Naive thymus-derived CD8-positive, alpha-beta T cell (primary cell): ENCODE data around the gene AHCTF1. TPM values are rescaled to one million over a fixed set of nuclear protein-coding genes. Genes with fewer than 3 reads are reported as not detected.
A peak's percentile ranks its signal among the peaks of the same experiment; 100 is the strongest.
"Not testable (repeated sequence)": the region's sequence is repeated elsewhere in the genome, so short reads cannot be mapped to it uniquely, and the experiment has no call there.

Experiments
- ATAC-seq, 2 donors: fragments of 150-1000 bp; cut with Tn5 transposase in 1 of 2; sonication (Bioruptor Pico), chemical (Tn5 transposase) in 1 of 2; 1 replicate in 1 of 2; 2 replicates in 1 of 2; pipeline ENCODE4 v1.10.0; 2021; ENCODE audit warnings: mild to moderate bottlenecking in 2 of 2, moderate library complexity in 2 of 2
- POLR2A ChIA-PET: fragments of 350-600 bp; sonication (Branson Sonifier 250); formaldehyde crosslinking; loops from one replicate; lab custom pipeline; 2021; ENCODE audit warnings: antibody characterized with exemption; lab: Charles Lee
- DNase-seq, 10 donors: peaks; one replicate each; pipeline versions ENCODE4 v3.0.0 to v3.0.0-alpha.2; 2020 to 2022
- H3K27ac Mint-ChIP-seq, 10 donors: one replicate each; pipeline ENCODE4 v1.8.0; 2020 to 2022; ENCODE audit warnings: mild to moderate bottlenecking in 10 of 10, mixed read lengths in 10 of 10, moderate library complexity in 4 of 10, inconsistent platforms in 1 of 10
- H3K27me3 Mint-ChIP-seq, 5 donors: one replicate each; pipeline ENCODE4 v1.8.0; 2021 to 2022; ENCODE audit warnings: mixed read lengths in 5 of 5
- H3K36me3 Mint-ChIP-seq, 3 donors: one replicate each; pipeline ENCODE4 v1.8.0; 2020 to 2022; ENCODE audit warnings: mixed read lengths in 3 of 3, mild to moderate bottlenecking in 2 of 3, inconsistent platforms in 1 of 3
- H3K4me1 Mint-ChIP-seq, 4 donors: one replicate each; pipeline ENCODE4 v1.8.0; 2021 to 2022; ENCODE audit warnings: mixed read lengths in 4 of 4
- H3K4me3 Mint-ChIP-seq, 10 donors: one replicate each; pipeline ENCODE4 v1.8.0; 2020 to 2022; ENCODE audit warnings: mild to moderate bottlenecking in 10 of 10, mixed read lengths in 10 of 10, moderate library complexity in 6 of 10, inconsistent platforms in 1 of 10
- H3K9me3 Mint-ChIP-seq, 9 donors: one replicate each; pipeline ENCODE4 v1.8.0; 2020 to 2022; ENCODE audit warnings: mixed read lengths in 9 of 9, mild to moderate bottlenecking in 3 of 9, inconsistent platforms in 1 of 9, moderate library complexity in 1 of 9
- polyA plus RNA-seq, 3 donors: library from polyadenylated mRNA; unstranded; fragments of 300-500 nt; fragmentation: Illumina TruSeq; gene quantifications; one replicate each; pipeline ENCODE4 v1.2.3, GENCODE V29; 2021
- total RNA-seq, 8 experiments: library from RNA in 2 of 8; stranded (reverse) in 2 of 8; gene quantifications; one replicate each; pipeline ENCODE4 v1.2.3 and lab custom pipeline; 2021 to 2026

The AHCTF1 gene
- total and polyA plus RNA-seq, 5 experiments from 2014 or later, result 12.4 to 69.5 (median 20.2) TPM

DNA sequence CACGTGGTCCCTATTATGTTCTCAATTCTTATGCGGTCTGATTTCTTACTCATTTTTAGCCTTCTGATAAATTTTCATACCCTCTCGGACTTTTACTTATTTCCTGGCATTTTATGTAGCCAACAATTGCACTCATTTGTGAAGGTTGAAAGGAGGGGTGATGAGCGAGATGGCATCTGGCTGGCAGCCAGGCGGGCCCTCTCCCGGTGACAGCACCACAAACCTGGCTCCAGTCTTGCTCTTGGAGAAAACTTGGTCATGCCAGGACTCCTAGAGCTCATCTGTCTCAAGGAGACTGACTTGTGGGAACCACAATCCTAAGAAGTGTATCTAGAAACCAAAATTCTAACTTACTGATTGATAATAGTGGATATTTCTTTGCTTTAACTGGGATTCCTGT, 14.6 kb upstream of the AHCTF1 start:
- Mint-ChIP-seq H3K27me3 (peaks cover 0 to 1% (median 0%) of the 10 kb centered on the region in 5 donors), H3K4me3 (no peak overlapping the region), H3K27ac (no peak overlapping the region), H3K4me1 (peaks cover 0 to 2% (median under 1%) of the 10 kb centered on the region in 4 donors), H3K36me3 (no peaks in the 10 kb centered on the region), H3K9me3 (no peaks in the 10 kb centered on the region)
- DNase-seq (no peak), ATAC-seq (no peak)
- POLR2A ChIA-PET, result interaction anchor here (1.6 kb wide), 1 partner anchor 14 kb away, joined by 3 read pairs; the partner anchor contains the start of gene AHCTF1

DNA sequence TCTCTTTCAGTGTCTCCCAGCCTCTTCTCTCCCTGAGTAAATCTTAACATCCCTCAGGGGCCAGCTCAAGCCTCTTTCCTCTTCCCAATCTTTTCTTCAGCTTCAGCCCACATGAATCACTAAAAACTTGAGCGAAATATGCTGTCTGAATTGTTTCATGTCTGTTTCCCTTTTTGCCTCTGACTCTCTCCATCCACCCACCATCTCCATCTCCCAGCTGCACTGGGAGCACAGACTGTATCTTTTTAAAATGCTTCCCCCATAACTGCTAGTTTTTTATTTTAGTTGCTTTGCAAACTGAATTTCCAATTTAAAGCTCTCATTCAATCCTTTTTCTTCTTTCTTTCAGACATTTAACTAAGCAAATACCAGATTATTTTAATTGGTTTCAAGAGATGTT, 3.0 kb upstream of the AHCTF1 start:
- H3K36me3 Mint-ChIP-seq, result no peaks in the 10 kb centered on the region
- ATAC-seq (no peak), DNase-seq (no peak)
- no peaks in the 10 kb centered on the region for H3K27me3 Mint-ChIP-seq
- H3K4me3 Mint-ChIP-seq, result no peak overlapping the region
- peaks cover 7 to 23% (median 19%) of the 10 kb centered on the region in 4 donors for H3K4me1 Mint-ChIP-seq
- POLR2A ChIA-PET, result interaction anchor here (1.0 kb wide), 1 partner anchor 9 kb away, joined by 10 read pairs; no protein-coding TSS in a partner anchor
- no peaks in the 10 kb centered on the region for H3K9me3 Mint-ChIP-seq
- H3K27ac Mint-ChIP-seq, result no peak overlapping the region

DNA sequence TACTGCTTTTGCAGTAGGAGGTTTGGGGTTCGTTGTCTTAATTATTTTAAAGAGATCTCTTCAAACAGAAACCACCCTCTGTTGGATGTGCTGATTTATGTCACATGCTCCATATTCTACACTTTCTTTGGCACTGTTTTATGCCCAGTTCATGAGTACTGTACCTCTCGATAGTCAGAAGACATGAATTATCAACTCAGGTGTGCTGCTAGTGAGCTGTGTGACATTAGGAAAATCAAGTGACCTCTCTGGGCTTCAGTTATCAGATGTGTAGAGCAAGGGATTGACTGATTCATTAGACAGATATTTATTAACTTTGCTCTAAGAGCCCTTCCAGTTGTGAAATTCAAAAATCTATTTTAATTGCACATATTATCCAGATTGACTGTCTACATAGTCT, 2.1 kb upstream of the AHCTF1 start:
- H3K27ac Mint-ChIP-seq, result peak overlapping the region in 1 of 10 donors; percentile 47
- H3K9me3 Mint-ChIP-seq, result no peaks in the 10 kb centered on the region
- peaks cover 0 to 2% (median under 1%) of the 10 kb centered on the region in 3 donors for H3K36me3 Mint-ChIP-seq
- peak overlapping the region in 1 of 10 donors; percentile 12 for H3K4me3 Mint-ChIP-seq
- H3K4me1 Mint-ChIP-seq, result peaks cover 10 to 31% (median 27%) of the 10 kb centered on the region in 4 donors
- DNase-seq (no peak), ATAC-seq (no peak)
- H3K27me3 Mint-ChIP-seq, result no peaks in the 10 kb centered on the region
- POLR2A ChIA-PET, result no interaction called here

DNA sequence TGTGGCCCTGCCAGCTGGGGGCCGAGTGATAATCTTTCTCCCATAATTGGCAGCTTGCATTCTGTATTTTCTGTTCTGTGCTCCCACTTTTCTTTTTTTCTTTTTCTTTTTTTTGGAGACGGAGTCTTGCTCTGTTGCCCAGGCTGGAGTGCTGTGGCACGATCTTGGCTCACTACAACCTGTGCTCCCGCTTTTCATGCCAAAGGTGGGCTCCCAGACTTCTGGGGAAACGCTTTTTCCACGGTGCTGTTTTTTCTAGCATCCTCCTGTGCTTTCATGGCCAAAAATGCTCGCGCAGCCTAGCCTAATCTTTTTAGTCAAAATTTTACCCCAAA, 585 bp upstream of the AHCTF1 start:
- POLR2A ChIA-PET, result interaction anchor here (1.0 to 2.1 kb wide), 6 partner anchors 13 to 1894 kb away, joined by 3 to 8 read pairs (median 3); partner anchors contain the start of genes SH3BP5L and ZNF670
- no peak for DNase-seq
- no peaks in the 10 kb centered on the region for H3K9me3 Mint-ChIP-seq

DNA sequence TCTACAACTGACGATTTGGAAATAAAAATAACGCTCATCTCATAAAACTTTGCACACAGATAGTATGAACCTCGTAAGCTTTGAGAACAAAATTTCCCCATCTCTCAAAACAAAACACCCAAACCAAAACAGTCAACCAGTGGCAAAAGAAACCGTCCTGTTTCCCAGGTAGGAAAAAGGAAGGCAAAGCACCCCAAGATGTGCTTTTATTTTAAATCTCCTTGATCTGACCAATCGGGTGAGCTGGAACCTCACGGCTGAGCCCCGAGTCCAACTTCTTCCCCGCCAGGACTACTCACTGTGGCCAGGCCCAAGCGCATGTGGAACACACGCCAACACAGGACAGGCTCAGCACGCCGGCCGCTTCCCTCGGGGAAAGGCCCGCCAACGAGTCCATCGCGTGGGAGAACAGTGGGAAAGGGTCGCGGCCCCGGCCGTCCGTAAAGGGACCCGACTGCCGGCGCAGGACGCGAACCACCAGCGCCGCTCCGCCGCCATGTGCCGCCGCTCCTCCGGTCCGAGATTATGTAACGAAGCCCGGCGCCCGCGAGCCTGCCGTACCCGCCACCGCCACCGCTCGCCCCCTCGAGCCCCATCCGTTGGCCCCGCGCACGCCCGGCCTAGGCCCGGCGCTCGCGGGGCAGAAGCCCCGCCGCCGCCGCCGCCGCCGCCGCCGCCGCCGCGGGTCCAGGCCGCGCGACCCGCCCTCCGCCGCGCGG, 759 bp downstream of the AHCTF1 start:
- POLR2A ChIA-PET, result interaction anchor here (0.6 to 2.1 kb wide), 6 partner anchors 10 to 1895 kb away, joined by 3 to 8 read pairs (median 4); partner anchors contain the start of gene SH3BP5L

More for the DNA sequence above, 585 bp upstream of the AHCTF1 start:
- H3K4me3 Mint-ChIP-seq, result peak overlapping the region; percentile 90 to 97 (median 94)
- peaks cover 13 to 38% (median 35%) of the 10 kb centered on the region in 4 donors for H3K4me1 Mint-ChIP-seq
- ATAC-seq, result no peak
- peaks cover 0 to 10% (median 8%) of the 10 kb centered on the region in 3 donors for H3K36me3 Mint-ChIP-seq
- no peaks in the 10 kb centered on the region for H3K27me3 Mint-ChIP-seq
- H3K27ac Mint-ChIP-seq, result peak overlapping the region; percentile 90 to 99 (median 96)

DNA sequence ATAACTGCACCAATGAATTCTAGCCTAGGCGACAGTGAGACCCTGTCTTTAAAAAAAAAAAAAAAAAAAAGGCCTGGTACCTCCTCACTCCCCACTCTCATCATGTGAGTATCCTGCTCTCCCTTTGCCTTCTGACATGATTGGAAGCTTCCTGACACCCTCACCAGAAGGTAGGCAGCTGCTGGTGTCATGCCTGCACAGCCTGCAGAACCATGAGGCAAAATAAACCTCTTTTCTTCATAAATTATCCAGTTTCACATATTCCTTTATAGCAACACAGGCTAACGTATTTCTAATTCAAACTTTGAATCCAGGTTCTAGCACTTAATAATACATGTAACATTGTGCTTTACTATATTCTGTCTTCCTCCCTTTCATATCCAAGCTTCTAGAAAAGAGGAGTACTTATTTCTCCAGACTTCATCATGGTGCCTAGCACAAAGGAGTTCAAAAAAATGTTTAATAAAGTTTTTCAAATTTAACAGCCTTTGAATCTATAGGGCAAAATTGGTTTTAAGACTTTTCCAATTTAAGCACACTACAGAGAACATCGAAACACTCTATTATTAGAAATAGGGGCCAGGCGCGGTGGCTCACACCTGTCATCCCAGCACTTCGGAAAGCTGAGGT, 5.6 kb downstream of the AHCTF1 start:
- peaks cover 25 to 71% (median 66%) of the 10 kb centered on the region in 4 donors for H3K4me1 Mint-ChIP-seq

More for the DNA sequence above, 759 bp downstream of the AHCTF1 start:
- Mint-ChIP-seq H3K4me1 (peaks cover 13 to 48% (median 43%) of the 10 kb centered on the region in 4 donors), H3K36me3 (peaks cover 3 to 23% (median 21%) of the 10 kb centered on the region in 3 donors), H3K9me3 (peaks cover 0 to 5% (median 2%) of the 10 kb centered on the region in 9 donors), H3K4me3 (peak overlapping the region; percentile 82 to 97 (median 91)), H3K27ac (peak overlapping the region; percentile 77 to 94 (median 90)), H3K27me3 (no peaks in the 10 kb centered on the region)
- peak; percentile 29 to 71 (median 54) for DNase-seq
- ATAC-seq, result peak; percentile 39 to 43

DNA sequence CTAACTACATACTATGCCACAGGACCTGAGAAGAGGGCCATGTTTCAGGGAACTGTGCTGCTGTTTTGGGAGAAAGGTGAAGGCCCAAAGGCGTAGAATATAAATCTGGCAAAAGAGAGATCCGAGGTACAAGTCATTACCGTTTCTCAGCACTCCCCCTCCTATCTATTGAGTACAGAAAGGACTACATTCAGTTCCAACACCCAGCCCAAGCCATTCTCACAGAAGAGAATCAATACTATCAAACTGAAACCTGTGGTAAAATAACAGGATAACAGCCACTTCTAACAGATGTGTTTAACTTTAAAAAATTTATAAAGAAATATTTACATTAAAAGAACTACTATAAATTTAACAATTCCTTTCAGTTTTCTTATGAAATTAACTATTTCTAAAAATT, 7.8 kb downstream of the AHCTF1 start:
- no peak for DNase-seq
- H3K4me1 Mint-ChIP-seq, result peaks cover 18 to 58% (median 53%) of the 10 kb centered on the region in 4 donors
- H3K27ac Mint-ChIP-seq, result peak overlapping the region in 4 of 10 donors; percentile 4 to 67 (median 36)
- H3K36me3 Mint-ChIP-seq, result peaks cover 6 to 41% (median 20%) of the 10 kb centered on the region in 3 donors
- peak overlapping the region in 6 of 10 donors; percentile 2 to 74 (median 48) for H3K4me3 Mint-ChIP-seq
- ATAC-seq, result no peak
- H3K27me3 Mint-ChIP-seq, result no peaks in the 10 kb centered on the region
- POLR2A ChIA-PET, result no interaction called here
- peaks cover 0 to 6% (median 3%) of the 10 kb centered on the region in 9 donors for H3K9me3 Mint-ChIP-seq

More for the DNA sequence above, 5.6 kb downstream of the AHCTF1 start:
- Mint-ChIP-seq H3K27ac (peak overlapping the region in 1 of 10 donors; percentile 39), H3K4me3 (peak overlapping the region in 5 of 10 donors; percentile 25 to 52 (median 45)), H3K27me3 (no peaks in the 10 kb centered on the region), H3K36me3 (peaks cover 6 to 34% (median 22%) of the 10 kb centered on the region in 3 donors), H3K9me3 (peaks cover 0 to 6% (median 3%) of the 10 kb centered on the region in 9 donors)
- no peak for DNase-seq
- POLR2A ChIA-PET, result interaction anchor here (1.1 kb wide), 1 partner anchor 9 kb away, joined by 10 read pairs; no protein-coding TSS in a partner anchor
- ATAC-seq, result no peak

DNA sequence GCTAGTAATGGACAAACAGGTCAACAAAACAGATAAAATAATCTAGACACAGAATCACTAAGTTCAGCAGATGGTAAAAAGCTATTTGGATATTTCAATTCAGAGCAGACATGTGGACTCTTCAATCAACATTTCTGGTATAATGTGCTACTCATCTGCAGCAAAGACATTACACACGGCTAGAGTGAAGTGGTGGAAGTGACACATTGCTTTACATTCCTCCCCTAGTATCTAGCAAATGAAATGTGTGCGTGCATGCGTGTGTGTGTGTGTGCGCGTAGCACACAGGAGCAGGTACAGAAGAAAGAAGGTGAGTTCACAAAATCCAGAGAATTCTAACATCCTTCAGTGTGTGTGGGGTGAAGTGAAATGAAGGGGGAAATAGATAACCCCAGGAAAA, 8.3 kb downstream of the AHCTF1 start:
- peak overlapping the region in 6 of 10 donors; percentile 2 to 74 (median 48) for H3K4me3 Mint-ChIP-seq
- H3K9me3 Mint-ChIP-seq, result peaks cover 0 to 6% (median 3%) of the 10 kb centered on the region in 9 donors
- ATAC-seq (no peak), DNase-seq (no peak)
- POLR2A ChIA-PET, result no interaction called here
- H3K4me1 Mint-ChIP-seq, result peaks cover 19 to 59% (median 53%) of the 10 kb centered on the region in 4 donors
- no peaks in the 10 kb centered on the region for H3K27me3 Mint-ChIP-seq
- peak overlapping the region in 5 of 10 donors; percentile 2 to 67 (median 6) for H3K27ac Mint-ChIP-seq
- peaks cover 6 to 41% (median 18%) of the 10 kb centered on the region in 3 donors for H3K36me3 Mint-ChIP-seq

DNA sequence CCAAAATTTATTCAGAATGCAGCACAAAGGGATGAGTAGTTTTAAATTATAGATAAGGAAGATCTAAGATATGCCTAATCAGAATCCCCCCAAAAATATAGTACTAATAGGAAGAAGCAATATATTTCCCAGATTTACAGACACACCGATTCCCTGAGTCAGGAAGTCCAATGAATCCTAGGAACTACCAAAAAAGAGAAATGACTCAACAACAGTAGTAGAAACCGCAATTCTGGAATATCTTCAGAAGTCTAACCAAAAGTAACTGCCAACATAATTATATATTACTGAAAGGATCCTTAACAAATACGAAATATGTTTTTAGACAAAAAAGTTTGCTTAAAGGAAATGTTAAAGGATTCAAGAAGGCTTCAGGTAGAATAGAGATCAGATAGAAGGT, 10.3 kb downstream of the AHCTF1 start:
- no peak for DNase-seq
- peaks cover 0 to 6% (median 3%) of the 10 kb centered on the region in 9 donors for H3K9me3 Mint-ChIP-seq
- H3K27ac Mint-ChIP-seq, result no peak overlapping the region
- POLR2A ChIA-PET, result no interaction called here
- no peaks in the 10 kb centered on the region for H3K27me3 Mint-ChIP-seq
- peak overlapping the region in 4 of 10 donors; percentile 10 to 56 (median 30) for H3K4me3 Mint-ChIP-seq
- peaks cover 21 to 58% (median 56%) of the 10 kb centered on the region in 4 donors for H3K4me1 Mint-ChIP-seq
- ATAC-seq, result no peak
- H3K36me3 Mint-ChIP-seq, result peaks cover 6 to 47% (median 12%) of the 10 kb centered on the region in 3 donors

DNA sequence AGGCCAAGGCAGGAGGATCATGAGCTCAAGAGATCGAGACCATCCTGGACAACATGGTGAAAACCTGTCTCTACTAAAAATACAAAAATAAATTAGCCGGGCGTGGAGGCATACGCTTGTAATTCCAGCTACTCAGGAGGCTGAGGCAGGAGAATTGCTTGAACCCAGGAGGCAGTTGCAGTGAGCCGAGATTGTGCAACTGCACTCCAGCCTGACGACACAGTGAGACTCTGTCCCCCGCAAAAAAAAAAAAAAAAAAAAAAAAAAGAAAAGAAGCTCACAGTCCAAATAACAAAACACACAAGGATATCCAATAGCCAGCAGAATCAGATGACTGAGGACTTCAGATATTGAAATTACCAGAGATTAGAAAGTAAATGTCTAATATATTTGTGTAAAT, 11.8 kb downstream of the AHCTF1 start:
- H3K27ac Mint-ChIP-seq, result no peak overlapping the region
- no peaks in the 10 kb centered on the region for H3K9me3 Mint-ChIP-seq
- POLR2A ChIA-PET, result interaction anchor here (0.6 kb wide), 2 partner anchors 11 to 208 kb away, joined by 3 read pairs; no protein-coding TSS in a partner anchor
- no peak overlapping the region for H3K4me3 Mint-ChIP-seq
- DNase-seq, result no peak
- H3K4me1 Mint-ChIP-seq, result peaks cover 23 to 48% (median 45%) of the 10 kb centered on the region in 4 donors
- H3K36me3 Mint-ChIP-seq, result peaks cover 0 to 56% (median 6%) of the 10 kb centered on the region in 3 donors
- ATAC-seq, result no peak
- no peaks in the 10 kb centered on the region for H3K27me3 Mint-ChIP-seq

DNA sequence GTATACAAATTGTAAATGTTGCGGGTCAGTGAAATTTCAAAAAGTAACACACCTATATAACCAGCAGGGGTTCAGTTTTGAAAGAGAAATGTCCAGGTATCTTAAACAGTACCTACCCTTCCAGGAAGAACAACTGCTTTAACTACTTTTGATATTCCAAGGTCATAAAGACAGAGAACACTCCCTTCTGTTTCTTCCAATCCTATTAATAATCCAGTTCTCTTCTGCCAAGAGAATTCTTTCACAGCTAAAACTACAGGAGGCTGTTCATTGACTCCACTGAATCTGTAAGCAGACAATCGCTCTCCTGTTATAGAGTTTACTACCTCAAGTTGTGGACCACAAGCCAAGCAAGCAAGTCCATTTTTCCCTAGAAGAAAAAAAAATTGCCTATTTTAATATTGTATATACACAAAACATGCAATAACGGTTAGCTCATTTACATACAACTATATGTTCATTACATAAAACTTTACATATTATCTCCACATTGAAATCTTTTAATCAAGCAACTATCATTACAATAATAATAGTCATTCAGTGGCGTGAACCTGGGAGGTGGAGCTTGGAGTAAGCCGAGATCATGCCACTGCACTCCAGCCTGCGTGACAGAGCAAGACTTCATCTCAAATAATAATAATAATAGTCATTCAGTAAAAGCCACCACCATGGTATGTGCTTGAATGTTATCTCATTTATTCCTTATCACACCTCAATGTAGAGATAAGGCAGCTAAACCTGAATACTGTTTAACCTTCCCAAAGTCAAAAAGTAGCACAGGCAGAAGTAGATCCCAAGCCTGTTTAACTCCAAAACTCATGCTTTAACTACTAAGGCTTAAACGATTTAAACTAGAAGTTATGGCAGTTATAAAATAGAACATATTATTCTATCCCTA, 15.5 kb downstream of the AHCTF1 start:
- H3K4me3 Mint-ChIP-seq, H3K9me3 Mint-ChIP-seq, DNase-seq, H3K27me3 Mint-ChIP-seq, ATAC-seq, H3K27ac Mint-ChIP-seq: not testable (repeated sequence)
- H3K36me3 Mint-ChIP-seq, result peaks cover 0 to 76% (median 13%) of the 10 kb centered on the region in 3 donors
- POLR2A ChIA-PET, result interaction anchor here (0.6 kb wide), 2 partner anchors 12 to 277 kb away, joined by 3 read pairs; no protein-coding TSS in a partner anchor
- peaks cover 14 to 31% (median 27%) of the 10 kb centered on the region in 4 donors for H3K4me1 Mint-ChIP-seq
